ENCODE results near the gene STMN3.
"Not testable (repeated sequence)": the region's sequence is repeated elsewhere in the genome, so short reads cannot be mapped to it uniquely, and the experiment has no call there.

STMN3 gene

DNA sequence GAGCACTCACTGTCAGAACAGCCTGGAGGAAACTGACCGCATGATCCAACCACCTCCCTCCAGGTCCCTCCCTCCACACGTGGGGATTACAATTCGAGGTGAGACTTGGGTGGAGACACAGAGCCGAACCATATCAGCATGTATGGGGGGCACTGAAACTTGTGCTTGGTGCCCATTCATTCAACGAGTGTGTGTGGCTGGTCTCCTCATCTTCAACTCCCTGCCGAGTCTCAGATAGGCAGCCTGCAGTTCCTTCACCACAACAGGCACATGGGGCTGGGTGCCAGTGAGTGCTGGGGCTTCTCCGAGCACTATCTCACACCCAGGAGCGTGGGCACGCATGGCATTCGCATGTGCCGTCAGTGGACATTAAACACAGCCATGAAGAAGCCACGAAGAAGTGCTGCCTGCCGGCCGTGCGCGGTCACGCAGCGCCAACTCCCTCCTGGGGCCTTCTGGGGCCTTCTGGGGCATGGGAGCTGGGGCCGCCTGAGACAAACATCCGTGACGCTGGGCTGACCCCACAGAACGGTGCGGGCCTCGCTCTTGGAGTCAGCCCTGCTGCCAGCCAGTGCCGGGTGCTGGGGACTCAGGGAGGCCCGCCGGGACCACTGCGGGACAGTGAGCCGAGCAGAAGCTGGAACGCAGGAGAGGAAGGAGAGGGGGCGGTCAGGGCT is 4.2 kb upstream of the STMN3 start:
- no peak for DNase-seq (ENCODE audit: low spot score)

DNA sequence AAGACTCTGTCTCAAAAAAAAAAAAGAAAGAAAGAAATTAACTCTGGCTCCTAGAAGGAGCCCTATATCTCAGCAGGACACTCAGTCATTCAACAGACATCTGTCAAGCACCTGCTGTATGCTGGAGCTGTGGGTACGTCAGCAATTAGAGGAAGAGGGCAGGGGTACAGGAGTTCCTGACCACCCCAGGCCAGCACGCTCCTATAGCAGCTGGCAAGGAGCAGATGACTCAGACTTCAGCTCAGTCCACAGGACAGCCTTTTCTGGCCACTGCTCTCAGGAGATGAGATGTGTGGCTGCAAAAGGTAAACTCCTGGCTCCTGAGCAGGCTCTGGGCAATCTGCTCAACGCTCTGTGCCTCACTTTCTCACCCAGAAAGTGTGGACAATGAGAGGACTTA is 3.2 kb upstream of the STMN3 start:
- DNase-seq (ENCODE audit: low spot score): no peak

DNA sequence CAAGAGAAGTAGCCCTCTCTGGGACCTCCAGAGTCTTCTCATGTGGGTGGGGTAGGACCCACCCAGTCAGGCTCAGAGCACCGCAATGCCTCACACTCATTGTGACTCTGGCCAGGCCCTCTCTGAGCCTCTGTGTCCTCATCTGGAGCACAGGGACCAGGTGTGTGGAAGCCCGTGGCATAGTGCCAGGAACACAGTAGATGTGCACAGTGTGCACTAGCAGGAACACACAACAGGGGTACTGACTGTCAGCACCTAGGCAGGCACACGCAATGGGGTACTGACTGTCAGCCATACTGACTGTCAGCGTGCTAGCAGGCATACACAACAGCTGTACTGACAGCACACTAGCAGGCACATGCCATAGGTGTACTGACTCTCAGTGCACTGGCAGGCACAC is 2.0 kb upstream of the STMN3 start:
- DNase-seq (ENCODE audit: low spot score): no peak

DNA sequence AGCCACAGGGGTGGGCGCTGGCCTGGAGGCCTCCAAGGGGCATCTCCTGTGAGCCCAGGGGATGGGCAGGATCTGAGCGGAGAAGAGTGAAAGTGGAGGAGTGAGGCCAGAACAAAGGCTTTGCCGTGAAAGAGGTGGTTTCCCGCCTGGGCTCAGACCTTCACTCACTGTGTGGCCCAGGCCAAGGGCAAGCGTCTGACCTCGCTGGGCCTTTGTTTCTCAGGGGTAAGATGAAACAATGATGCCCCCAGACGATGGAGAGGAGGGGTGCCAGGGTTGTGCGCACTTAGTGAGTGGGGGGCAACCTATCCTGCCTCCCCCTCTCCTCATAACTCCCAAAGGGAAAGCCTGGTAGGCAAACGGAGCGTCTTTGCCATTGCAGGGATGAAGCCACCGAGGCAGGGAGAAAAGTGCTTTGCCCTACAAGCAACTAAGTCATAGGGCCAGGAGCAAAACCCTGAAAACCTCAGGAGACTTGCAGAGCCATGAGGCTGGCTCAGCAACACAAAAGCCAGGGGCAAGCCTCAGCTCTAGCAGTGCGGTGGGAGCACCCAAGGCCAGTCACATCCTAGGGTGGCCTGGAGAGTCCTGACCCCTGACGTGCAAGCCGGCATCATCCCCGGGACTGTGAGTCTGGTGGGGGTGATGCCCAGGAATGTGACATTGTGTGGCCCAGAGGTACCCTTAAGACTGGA is 897 bp upstream of the STMN3 start:
- DNase-seq (ENCODE audit: low spot score): no peak

DNA sequence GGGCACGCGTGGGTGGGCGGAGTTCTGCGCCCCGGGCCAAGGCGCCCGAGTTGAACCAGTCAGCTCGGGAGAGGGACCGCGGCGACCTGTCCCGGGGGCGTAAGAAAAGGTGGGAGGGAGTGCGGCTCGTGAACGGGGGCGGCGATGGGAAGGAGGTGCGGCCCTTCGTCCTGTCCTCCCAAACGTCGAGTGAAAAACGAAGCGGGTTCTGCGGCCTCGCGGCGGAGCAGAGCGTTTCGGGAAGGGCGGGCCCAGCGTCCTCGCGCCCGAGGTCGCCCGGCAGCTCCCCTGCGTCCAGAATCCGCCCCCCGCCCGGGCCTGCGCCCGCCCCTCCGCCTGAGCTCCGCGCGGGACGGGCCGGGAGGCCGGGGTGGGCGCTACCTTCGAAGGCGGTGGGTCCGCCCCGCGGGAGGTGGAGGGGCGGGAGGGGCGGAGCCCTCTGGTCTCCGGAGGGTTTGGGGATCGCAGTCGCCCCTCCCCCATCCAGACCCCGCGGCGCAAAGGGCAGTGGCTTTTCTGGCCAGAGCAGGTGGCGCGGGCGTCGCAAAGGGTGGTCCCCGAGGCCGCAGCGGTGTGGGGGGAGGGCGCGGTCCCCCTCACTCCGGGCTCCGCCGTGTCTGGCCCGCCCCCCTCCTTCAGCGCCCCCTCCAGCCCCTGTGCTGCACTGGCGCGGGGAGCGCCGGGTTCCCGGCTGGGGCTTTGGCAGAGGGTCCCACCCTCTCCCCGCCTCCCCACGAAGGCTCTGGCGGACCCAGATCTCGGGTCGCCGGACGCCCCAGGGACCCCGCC is 838 bp downstream of the STMN3 start:
- no peak for DNase-seq (ENCODE audit: low spot score)

DNA sequence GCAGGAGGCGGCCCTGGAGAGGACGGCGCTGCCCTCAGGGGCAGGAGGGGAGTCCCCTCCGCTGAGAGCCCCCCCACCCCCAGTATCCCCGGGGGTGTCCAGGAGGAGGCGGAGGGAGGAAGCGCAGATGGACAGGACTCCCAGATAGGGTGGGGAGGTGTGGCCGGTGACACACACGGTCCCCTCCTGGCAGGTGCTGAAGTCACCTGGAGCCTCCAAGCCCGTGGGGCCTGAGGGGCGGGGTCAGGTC is 1.4 kb downstream of the STMN3 start:
- DNase-seq (ENCODE audit: low spot score): no peak

DNA sequence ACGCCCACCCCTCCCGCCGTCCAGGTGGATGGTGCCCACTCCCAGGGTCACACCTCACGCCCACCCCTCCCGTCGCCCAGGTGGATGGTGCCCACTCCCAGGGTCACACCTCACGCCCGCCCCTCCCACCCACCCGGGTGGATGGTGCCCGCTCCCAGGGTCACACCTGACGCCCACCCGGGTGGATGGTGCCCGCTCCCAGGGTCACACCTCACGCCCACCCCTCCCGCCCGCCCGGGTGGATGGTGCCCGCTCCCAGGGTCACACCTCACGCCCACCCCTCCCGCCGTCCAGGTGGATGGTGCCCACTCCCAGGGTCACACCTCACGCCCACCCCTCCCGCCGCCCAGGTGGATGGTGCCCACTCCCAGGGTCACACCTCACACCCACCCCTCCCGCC is 2.7 kb downstream of the STMN3 start:
- DNase-seq (ENCODE audit: low spot score): not testable (repeated sequence)

DNA sequence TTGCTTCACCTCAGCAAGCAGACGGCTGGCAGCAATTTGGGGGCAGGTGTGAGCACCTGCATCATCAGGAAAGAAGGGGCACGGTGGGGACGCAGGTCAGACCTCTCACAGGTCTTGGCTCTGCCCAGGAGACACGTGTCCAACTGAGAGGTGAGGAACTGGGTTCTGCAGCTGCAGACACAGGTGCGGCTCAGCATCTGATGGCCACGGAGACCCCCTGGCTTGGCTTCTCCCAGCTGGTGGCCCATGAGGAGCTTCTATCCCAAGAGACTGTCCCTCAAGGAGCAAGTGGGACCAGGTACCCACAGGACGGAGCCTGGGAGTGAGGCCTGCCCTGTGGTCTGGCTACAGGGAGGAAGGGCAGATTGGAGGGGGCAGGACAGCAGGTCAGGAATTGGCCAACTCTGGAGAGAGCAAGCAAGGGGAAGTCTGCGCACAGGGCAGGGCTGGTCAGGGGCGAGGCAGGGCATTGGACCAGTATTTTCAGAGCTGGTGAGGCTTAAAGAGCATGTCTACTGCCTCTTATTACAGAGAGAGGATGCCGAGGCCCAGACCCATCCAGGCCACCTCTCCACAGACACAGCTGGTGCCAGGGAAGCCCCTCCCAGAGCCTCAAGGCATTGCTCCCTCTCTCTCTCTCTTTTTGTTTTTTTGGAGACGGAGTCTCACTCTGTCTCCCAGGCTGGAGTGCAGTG is 4.2 kb downstream of the STMN3 start:
- no peak for DNase-seq (ENCODE audit: low spot score)

DNA sequence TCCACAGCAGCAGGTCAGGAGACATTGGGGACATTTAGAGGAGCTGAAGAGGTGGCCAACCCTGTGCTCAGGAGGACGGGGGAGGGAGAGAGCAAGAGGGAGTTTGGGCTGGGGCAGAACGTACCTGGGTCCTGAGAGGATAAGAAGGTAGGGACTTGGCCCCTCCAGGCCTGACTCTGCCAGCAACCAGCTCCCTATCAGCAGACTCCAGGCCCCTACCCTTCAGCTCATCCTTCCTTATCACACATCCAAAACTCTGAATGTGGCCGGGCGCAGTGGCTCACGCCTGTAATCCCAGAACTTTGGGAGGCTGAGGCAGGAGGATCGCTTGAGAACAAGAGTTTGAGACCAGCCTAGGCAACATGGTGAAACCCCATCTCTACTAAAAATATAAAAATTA is 5.0 kb downstream of the STMN3 start:
- no peak for DNase-seq (ENCODE audit: low spot score)

DNA sequence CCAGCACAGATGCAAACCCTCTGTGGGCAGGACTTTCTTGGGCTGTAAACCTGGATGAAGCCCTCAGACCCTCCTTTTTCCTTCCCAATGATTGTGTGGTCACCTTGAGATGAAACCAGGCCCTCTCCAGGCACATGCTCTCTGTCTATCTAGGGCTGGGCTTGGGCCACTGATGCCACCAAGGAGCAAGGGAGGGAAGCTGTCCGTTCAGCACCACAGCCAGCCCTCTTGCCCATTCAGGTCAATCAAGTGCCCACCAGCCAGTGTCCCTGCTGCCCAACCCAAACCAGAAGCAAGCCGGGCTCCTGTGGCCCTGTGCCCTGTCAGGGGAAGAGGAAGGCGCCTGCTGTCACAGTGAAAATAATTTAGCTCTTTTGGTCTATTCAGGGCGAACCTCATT is 8.0 kb downstream of the STMN3 start:
- DNase-seq (ENCODE audit: low spot score): no peak

DNA sequence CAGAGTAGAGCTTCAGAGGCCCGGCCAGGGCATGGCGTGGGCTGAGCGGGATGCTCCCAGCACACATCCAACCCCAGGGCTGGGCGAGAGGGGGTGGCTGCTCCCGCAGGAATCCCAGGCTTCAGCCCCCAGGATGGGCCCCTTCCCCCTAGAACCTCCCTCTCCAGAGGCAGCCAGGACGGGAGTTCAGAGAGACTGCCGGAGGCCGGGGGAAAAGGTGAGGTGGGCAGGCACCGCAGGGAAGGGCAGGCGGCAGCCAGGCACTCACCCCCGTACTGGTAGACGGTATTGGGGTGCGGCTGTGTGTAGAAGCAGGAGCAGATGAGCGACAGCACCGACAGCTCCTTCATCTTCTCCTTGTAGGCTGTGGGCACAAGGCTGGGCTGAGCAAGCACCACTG is 9.3 kb downstream of the STMN3 start:
- DNase-seq (ENCODE audit: low spot score): no peak

DNA sequence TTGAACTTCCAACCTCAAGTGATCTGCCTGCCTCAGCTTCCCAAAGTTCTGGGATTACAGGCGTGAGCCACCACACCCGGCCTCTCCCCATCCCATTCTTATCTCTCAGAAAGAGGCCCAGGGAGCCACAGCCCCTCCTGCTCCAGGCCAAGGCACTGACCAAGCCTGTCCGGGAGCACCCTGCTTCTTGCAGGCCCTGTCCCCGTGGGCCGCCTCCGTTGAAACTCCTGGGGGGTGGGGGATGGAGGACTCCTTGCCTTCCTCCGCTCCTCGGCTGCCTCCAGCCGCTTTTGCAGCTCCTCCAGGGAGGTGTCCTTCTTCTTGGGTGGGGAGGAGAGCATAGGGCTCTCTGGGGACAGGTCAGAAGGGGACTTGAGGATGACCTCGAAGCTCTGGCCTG is 9.7 kb downstream of the STMN3 start:
- no peak for DNase-seq (ENCODE audit: low spot score)

DNA sequence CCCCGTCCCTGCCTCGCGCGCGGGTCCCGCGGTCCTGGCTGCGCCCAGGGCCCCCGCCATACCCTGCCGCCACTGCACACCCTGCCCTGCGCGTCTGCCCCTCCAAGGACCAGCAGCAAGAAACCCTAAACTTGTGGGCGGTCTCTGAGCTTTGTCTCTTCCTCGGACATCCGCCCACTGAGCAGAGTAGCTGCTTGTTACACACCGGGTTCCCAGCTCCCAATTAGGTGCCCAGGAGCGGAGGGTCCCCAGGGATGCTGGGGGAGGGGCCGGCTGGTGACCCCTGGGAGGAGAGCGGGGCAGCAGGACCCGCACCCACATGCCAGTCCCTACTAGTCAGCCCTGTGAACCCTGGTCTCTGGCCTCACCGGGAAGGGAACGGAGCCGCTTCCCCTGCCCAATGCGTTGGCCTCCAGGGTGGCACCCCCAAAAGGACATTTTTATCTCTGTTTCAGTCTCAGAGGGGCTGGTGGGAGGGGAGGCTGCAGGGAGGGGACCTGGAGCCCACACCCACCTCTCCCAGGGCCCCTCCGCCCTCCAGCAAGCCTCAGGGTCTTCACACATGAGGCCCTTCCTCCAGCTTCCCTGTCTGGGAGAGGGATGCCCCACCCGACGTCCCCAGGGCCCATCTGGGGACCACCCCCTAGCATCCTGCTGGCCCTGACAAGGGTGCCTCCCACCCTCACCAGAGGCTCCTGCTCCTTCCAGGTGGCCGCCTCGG is 10.5 kb downstream of the STMN3 start:
- DNase-seq (ENCODE audit: low spot score): no peak

DNA sequence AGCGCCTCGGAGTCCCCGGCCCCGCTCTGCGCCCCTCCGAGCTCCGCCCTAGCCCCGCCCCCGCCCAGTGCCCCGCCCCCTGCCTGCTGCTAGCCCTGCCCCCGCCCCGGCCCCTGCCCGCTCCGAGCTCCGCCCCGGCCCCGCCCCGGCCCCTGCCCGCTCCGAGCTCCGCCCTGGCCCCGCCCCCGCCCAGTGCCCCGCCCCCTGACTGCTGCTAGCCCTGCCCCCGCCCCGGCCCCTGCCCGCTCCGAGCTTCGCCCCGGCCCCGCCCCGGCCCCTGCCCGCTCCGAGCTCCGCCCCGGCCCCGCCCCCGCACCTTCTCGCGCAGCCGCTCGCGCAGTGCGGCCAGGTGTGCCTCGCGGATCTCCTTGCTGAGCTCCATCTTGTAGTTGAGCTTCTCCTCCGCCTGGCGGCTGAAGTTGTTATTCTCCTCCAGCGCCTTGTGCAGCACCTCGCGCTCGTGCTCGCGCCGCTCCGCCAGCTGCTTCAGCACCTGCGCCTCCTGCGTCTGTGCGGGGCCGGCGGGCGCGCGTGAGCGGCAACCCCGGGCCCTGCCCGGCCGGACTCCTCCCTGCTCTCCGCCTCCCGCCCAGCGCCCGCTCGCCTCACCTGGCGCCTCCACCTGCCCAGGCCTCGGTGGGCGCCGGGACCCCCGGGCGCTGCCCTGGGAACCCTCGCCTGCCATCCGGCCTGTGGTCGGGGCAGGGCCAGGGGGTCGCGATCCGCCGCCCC is 11.3 kb downstream of the STMN3 start:
- DNase-seq (ENCODE audit: low spot score): peak; percentile 81

DNA sequence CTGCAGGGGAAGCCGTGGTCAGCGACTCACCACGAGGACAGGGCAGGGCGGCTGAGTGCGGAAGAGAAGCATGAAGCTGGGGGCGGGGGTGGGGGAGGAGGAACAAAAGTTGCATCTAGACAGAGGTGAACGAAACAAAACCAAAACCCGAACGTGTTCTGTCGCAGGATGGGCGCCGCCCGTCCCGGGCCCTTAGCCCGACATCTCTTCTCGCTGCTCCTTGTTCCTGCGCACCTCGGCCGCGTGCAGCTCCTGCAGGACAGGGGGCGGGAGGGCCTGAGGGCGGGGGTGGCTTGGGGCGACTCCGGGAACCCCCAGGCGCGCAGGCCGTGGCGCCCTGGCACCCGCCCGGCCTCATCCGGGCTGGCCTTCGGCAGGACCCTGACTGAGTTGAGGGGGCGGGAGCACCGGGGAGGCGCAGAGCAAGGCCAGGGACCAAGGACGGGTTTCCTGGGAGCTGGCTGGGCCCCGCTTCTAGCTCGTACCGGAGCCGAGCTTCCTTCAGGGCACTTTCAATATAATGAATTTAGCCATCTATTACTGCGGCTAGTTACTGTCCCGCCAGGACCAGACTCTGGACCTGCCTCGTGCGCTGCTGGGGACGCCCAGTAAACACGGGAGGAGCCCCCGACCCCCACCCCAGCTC is 12.0 kb downstream of the STMN3 start:
- no peak for DNase-seq (ENCODE audit: low spot score)

DNA sequence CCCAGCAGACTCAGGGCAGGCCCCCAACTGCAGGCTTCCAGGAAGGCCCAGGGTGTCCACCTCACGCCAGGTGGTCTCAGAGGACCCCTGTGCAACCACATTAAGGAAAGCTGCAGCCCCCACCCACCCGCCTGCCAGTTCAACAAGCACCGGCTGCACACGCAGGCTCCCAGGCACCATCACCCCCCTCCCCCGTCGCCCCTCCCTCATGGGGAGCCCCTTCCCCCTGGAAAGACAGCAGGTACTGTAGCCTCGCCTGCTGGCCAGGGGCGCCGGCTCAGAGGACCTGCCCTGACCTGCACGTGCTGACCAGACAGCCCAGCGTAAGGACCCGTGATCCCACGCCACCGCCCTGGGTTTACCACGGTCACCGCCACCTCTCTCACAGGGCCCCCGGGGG is 12.5 kb downstream of the STMN3 start:
- not testable (repeated sequence) for DNase-seq (ENCODE audit: low spot score)

DNA sequence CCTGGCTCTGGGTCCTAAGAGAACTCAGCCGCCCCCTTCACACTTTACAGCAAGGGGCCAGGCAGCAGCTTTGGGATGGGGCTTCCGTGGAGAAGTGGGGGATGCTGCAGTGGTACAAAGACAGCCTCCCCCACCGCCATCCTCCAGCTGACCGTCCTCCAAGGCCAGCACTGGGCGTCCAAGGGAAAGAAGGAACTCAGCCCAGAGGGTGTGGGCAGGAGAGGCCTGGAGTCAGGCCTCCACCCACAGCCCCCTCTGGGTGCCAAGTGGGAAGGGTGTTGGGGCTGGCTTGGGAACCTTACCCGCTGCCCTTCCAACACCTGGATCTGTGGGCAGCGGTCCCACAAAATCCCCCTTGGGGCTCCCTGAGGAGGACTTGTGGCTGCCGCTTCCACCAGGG is 13.1 kb downstream of the STMN3 start:
- DNase-seq (ENCODE audit: low spot score): no peak

DNA sequence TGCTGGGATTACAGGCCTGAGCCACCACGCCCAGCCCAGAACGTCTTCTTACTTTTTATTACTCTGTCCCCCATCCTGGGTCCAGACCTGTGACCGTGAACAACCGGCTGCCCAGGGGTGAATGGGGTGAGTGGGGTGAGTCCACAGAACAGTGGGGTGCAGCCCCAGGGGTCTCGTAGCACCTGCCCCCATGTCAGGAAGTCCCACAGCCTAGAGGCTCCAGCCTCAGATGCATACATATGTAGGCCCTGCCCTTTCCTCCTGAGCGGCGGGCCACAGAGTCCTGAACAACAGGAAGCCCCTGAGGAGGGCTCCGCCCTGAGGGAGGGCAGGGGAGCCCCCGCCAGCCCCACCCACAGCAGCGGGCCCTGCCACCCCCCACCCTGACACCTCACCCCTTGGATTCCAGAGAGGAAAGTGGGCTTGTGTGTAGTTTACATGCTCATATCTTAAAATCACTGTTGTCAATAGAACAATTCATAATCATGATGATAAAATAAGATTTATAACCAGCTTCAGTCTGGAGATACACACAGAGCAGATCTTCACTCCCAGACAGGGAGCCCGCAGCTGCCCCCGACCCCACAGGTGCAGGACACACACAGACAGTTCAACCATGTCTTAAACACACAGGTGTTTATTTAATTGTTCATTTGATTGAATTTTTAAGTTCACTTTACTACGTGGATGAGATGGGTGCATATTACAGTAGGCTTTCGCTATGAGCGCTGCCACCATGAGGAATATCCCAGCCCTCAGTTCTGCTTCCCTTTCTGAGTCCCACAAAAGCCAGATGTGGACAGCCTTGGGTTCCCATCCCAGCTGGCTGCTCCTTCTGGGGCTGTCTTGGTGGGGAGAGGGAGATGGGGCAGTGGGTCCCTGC is 13.9 kb downstream of the STMN3 start:
- DNase-seq (ENCODE audit: low spot score): no peak

DNA sequence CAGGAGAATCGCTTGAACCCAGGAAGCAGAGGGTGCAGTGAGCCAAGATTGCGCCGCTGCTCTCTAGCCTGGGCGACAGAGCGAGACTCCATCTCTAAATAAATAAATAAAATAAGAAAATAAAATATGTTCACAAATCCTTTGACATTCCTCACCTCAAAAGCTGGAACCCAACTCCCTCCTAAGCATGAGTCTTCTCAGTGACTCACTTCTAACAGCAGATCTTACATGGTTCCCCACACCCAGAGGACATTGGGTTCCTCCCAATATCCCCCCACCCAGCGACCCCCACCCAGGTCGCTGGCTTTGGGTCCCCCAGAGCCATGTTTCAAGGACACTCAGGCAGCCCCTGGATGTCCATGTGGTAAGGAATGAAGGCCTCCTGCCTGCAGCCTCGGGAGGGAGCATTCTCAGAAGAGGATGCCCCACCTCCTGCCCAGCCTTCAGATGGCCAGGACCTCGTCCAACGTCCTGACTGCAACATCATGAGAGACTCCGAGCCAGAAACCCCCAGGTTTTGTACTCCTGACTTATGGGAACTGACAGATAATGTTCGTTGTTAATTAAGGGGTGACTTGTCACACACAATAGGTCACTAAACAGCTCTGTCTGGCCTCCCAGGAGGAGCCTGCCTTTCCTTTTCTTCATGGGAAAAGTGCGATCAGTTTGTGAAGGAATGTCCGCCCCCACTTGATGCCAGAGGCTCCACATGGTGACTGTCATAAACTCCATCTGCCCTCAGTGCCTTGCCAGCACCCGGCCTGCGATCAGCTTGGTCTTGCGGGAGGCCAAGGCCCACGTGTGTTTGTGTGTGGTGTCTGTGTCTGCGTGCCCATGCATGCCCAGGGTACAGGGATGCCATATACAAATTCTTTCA is 16.2 kb downstream of the STMN3 start:
- DNase-seq (ENCODE audit: low spot score): peak; percentile 93
